ENCODE measurements around the gene SLC2A6.

SLC2A6 gene

GRCh38 chr9:133515615-133516255 is 36.8 kb upstream of the SLC2A6 start:
- TF ChIP-seq, protein P1, sequence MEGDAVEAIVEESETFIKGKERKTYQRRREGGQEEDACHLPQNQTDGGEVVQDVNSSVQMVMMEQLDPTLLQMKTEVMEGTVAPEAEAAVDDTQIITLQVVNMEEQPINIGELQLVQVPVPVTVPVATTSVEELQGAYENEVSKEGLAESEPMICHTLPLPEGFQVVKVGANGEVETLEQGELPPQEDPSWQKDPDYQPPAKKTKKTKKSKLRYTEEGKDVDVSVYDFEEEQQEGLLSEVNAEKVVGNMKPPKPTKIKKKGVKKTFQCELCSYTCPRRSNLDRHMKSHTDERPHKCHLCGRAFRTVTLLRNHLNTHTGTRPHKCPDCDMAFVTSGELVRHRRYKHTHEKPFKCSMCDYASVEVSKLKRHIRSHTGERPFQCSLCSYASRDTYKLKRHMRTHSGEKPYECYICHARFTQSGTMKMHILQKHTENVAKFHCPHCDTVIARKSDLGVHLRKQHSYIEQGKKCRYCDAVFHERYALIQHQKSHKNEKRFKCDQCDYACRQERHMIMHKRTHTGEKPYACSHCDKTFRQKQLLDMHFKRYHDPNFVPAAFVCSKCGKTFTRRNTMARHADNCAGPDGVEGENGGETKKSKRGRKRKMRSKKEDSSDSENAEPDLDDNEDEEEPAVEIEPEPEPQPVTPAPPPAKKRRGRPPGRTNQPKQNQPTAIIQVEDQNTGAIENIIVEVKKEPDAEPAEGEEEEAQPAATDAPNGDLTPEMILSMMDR (IDR thresholded peaks at IDR 0.05; ENCODE audit: low read depth, low read length, missing control alignments): no peak
- DNase-seq (ENCODE audit: low read depth): no peak
- no peak overlapping the region for H3K4me3 ChIP-seq (ENCODE audit: low read depth, low read length)

DNA sequence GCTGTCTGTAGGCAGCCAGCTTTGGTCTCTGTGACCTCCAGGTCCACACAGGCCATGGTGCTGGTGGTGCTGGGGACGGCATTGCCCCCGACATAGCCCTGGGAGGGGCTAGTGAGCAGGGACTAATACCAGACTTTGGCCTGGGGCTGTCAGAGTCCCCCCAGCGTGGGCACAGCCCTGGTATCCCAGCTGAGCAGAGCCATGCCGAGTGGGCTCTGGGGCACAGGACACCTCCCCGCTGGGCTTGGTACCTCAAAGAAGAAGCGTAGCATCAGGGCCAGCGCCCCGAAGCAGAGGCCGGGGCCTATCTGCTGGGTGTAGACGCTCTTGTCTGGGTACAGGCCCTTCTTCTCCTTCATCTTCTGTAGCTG is 36.3 kb upstream of the SLC2A6 start:
- DNase-seq (ENCODE audit: low read depth): no peak
- TF ChIP-seq, protein P1 (IDR thresholded peaks at IDR 0.05; ENCODE audit: low read depth, low read length, missing control alignments): no peak
- H3K4me3 ChIP-seq (ENCODE audit: low read depth, low read length): no peak overlapping the region

DNA sequence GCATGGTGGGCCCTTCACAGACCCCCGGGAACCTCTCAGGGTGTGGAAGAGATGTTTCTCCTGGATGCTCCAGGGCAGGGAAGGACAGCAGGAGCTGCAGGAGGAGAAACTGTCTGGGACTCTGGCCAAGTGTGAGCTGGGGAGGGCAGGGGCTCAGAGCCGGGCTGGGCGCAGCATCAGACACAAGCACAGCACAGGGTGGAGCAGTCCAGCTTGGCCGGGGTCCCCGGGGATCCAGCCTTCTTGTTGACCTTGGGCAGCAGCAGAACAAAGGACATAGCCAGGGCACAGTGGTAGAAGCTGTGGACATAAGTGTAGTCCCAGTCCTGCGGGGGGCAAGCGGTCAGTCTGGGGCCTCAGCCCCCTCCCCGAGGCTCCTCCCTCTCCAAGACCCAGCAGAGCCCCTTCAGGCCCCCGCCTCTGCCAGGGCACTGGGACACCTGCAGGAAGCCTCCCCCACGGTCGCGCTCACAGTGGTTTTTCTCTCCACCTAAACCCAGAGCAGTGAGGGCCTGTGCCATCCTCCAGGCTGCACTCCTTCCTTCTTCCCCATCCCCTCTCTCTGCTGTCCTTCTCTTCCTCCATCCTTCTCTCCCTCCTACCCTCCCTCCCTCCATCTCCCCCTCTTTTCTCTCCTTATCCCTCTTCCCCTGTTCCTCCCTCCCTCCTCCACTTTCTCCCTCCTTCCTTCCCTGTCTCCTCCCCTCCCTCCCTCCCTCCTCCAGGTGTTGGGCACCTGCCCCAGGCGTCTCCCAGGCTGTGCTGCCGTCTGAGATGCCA is 35.8 kb upstream of the SLC2A6 start:
- no peak overlapping the region for H3K4me3 ChIP-seq (ENCODE audit: low read depth, low read length)
- TF ChIP-seq, protein P1 (IDR thresholded peaks at IDR 0.05; ENCODE audit: low read depth, low read length, missing control alignments): no peak
- DNase-seq (ENCODE audit: low read depth): no peak

DNA sequence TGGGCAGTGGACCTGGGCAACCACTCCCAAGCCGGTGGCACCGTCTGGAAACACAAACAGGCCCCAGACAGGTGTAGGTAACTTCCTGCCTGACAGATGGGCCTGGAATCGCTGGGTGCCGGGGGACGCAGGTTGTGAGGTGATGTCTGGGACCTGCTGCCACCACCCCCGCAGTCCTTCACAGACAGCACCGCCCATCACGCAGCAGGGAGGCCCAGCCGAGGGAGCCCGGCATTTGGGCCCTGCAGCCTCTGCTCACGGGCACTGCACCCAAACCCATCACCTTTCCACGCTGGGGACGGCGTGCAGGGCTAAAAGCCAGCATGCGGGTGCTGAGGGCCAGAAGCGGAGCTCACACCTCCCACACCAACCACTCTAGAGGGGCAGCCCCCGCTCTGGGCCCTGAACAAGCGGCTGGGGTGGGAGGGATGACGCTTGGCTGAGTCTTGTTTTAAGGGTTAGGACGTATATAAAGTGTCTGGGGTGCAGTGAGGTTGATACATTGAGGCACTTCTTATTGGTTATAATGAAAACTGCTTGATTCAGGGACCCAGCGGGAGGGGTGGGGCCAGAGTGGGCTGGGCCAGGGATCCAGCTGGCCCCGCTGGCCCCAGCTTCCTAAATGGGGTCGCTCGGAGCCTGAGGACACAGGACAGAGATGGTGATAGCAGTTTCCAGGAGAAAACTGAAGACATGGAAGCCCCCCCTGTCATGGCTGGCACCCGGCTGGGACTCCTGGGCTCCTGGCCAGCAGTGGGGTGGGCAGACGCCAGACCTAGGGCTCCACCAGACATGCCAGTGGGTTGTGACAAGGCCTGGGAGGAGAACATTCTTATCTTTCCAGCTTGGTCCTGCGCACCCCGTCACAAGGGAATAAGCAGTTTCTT is 34.6 kb upstream of the SLC2A6 start:
- H3K4me3 ChIP-seq (ENCODE audit: low read depth, low read length): no peak overlapping the region
- DNase-seq (ENCODE audit: low read depth): no peak
- TF ChIP-seq, protein P1 (IDR thresholded peaks at IDR 0.05; ENCODE audit: low read depth, low read length, missing control alignments): no peak

GRCh38 chr9:133512253-133513213 is 33.6 kb upstream of the SLC2A6 start:
- H3K4me3 ChIP-seq (ENCODE audit: low read depth, low read length): no peak overlapping the region
- TF ChIP-seq, protein P1 (IDR thresholded peaks at IDR 0.05; ENCODE audit: low read depth, low read length, missing control alignments): no peak
- DNase-seq (ENCODE audit: low read depth): no peak

GRCh38 chr9:133511607-133512006 is 32.7 kb upstream of the SLC2A6 start:
- no peak for DNase-seq (ENCODE audit: low read depth)
- no peak overlapping the region for H3K4me3 ChIP-seq (ENCODE audit: low read depth, low read length)
- TF ChIP-seq, protein P1 (IDR thresholded peaks at IDR 0.05; ENCODE audit: low read depth, low read length, missing control alignments): no peak

Data from GM12864 (cell line).